Measurements from ENCODE around the gene BMP5.

The BMP5 gene

GRCh38 chr6:55902796-55903195 lies 27.4 kb upstream of the BMP5 start:
- TF ChIP-seq MAX (IDR thresholded peaks at IDR 0.05): no peak
- TF ChIP-seq EP300 (IDR thresholded peaks at IDR 0.05; ENCODE audit: borderline replicate concordance): no peak
- TF ChIP-seq, protein P1, sequence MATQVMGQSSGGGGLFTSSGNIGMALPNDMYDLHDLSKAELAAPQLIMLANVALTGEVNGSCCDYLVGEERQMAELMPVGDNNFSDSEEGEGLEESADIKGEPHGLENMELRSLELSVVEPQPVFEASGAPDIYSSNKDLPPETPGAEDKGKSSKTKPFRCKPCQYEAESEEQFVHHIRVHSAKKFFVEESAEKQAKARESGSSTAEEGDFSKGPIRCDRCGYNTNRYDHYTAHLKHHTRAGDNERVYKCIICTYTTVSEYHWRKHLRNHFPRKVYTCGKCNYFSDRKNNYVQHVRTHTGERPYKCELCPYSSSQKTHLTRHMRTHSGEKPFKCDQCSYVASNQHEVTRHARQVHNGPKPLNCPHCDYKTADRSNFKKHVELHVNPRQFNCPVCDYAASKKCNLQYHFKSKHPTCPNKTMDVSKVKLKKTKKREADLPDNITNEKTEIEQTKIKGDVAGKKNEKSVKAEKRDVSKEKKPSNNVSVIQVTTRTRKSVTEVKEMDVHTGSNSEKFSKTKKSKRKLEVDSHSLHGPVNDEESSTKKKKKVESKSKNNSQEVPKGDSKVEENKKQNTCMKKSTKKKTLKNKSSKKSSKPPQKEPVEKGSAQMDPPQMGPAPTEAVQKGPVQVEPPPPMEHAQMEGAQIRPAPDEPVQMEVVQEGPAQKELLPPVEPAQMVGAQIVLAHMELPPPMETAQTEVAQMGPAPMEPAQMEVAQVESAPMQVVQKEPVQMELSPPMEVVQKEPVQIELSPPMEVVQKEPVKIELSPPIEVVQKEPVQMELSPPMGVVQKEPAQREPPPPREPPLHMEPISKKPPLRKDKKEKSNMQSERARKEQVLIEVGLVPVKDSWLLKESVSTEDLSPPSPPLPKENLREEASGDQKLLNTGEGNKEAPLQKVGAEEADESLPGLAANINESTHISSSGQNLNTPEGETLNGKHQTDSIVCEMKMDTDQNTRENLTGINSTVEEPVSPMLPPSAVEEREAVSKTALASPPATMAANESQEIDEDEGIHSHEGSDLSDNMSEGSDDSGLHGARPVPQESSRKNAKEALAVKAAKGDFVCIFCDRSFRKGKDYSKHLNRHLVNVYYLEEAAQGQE (IDR thresholded peaks at IDR 0.05; ENCODE audit: low read depth): no peak
- TF ChIP-seq FOXM1 (IDR thresholded peaks at IDR 0.05; ENCODE audit: borderline replicate concordance, low read depth): no peak
- no peak for TF ChIP-seq RAD21 (IDR thresholded peaks at IDR 0.05; ENCODE audit: low read depth)
- TF ChIP-seq NFIC (IDR thresholded peaks at IDR 0.05): no peak
- TF ChIP-seq TCF12 (IDR thresholded peaks at IDR 0.05; ENCODE audit: low read depth): no peak
- TF ChIP-seq YY1 (IDR thresholded peaks at IDR 0.05; ENCODE audit: low read depth): no peak
- no peak for TF ChIP-seq EGR1 (IDR thresholded peaks at IDR 0.05)
- TF ChIP-seq USF1 (IDR thresholded peaks at IDR 0.05): no peak
- TF ChIP-seq ZBTB7A (IDR thresholded peaks at IDR 0.05; ENCODE audit: low read depth): no peak
- no peak for TF ChIP-seq CREB1 (IDR thresholded peaks at IDR 0.05; ENCODE audit: low read depth)
- TF ChIP-seq TAF1 (IDR thresholded peaks at IDR 0.05; ENCODE audit: low read depth): no peak

- TF ChIP-seq CREB1 (IDR thresholded peaks at IDR 0.05; ENCODE audit: low read depth): no peak
Observed at GRCh38 chr6:55901765-55902270, 26.4 kb upstream of the BMP5 start.

- TF ChIP-seq TCF12 (IDR thresholded peaks at IDR 0.05; ENCODE audit: low read depth) (no peak), TEAD4 (IDR thresholded peaks at IDR 0.05) (0 out of 2 replicates have a peak, but pooled peaks have one; percentile 8)
Observed at GRCh38 chr6:55898342-55898741, 23.0 kb upstream of the BMP5 start.

DNA sequence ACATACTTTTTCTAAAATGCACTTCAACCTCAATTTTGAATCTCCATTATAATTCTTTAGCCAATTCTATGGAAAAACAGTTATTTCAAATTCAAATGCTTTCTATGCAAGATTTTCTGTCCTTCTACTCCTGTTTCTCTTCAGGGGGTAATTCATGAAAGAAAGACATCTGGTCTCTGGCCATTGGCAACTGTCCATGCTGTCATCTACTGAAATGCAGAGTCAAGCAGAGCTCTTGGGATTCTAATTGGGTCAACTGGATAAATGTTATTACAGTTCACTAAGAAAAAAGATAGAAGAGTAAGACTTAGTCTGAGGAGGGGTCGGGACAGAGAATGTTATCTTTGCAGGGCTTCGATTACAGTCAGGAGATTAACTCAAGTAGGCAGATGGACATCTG lies 22.0 kb upstream of the BMP5 start:
- TF ChIP-seq TEAD4 (IDR thresholded peaks at IDR 0.05) (no peak), EP300 (IDR thresholded peaks at IDR 0.05; ENCODE audit: borderline replicate concordance) (no peak), FOXM1 (IDR thresholded peaks at IDR 0.05; ENCODE audit: borderline replicate concordance, low read depth) (no peak), USF1 (IDR thresholded peaks at IDR 0.05) (no peak), CEBPB (IDR thresholded peaks at IDR 0.05) (no peak), YY1 (IDR thresholded peaks at IDR 0.05; ENCODE audit: low read depth) (no peak), TCF12 (IDR thresholded peaks at IDR 0.05; ENCODE audit: low read depth) (no peak), NFIC (IDR thresholded peaks at IDR 0.05) (no peak), TAF1 (IDR thresholded peaks at IDR 0.05; ENCODE audit: low read depth) (no peak), RAD21 (IDR thresholded peaks at IDR 0.05; ENCODE audit: low read depth) (no peak), ZBTB7A (IDR thresholded peaks at IDR 0.05; ENCODE audit: low read depth) (no peak), MAX (IDR thresholded peaks at IDR 0.05) (no peak), EGR1 (IDR thresholded peaks at IDR 0.05) (no peak), CREB1 (IDR thresholded peaks at IDR 0.05; ENCODE audit: low read depth) (no peak)
- TF ChIP-seq, protein P1 (IDR thresholded peaks at IDR 0.05; ENCODE audit: low read depth): no peak

GRCh38 chr6:55895972-55896730 lies 20.8 kb upstream of the BMP5 start:
- TF ChIP-seq CEBPB (IDR thresholded peaks at IDR 0.05) (no peak), TEAD4 (IDR thresholded peaks at IDR 0.05) (no peak), TCF12 (IDR thresholded peaks at IDR 0.05; ENCODE audit: low read depth) (no peak), YY1 (IDR thresholded peaks at IDR 0.05; ENCODE audit: low read depth) (no peak), EP300 (IDR thresholded peaks at IDR 0.05; ENCODE audit: borderline replicate concordance) (no peak), TAF1 (IDR thresholded peaks at IDR 0.05; ENCODE audit: low read depth) (no peak), USF1 (IDR thresholded peaks at IDR 0.05) (no peak), ZBTB7A (IDR thresholded peaks at IDR 0.05; ENCODE audit: low read depth) (no peak), MAX (IDR thresholded peaks at IDR 0.05) (no peak), EGR1 (IDR thresholded peaks at IDR 0.05) (no peak), RAD21 (IDR thresholded peaks at IDR 0.05; ENCODE audit: low read depth) (no peak), FOXM1 (IDR thresholded peaks at IDR 0.05; ENCODE audit: borderline replicate concordance, low read depth) (no peak), NFIC (IDR thresholded peaks at IDR 0.05) (no peak), CREB1 (IDR thresholded peaks at IDR 0.05; ENCODE audit: low read depth) (no peak)
- TF ChIP-seq, protein P1 (IDR thresholded peaks at IDR 0.05; ENCODE audit: low read depth): no peak
